GM12872 (cell line): Measurements from ENCODE around the gene SH3PXD2A.

ENCODE experiments used
- CTCF ChIP-seq: IDR thresholded peaks from 3 replicates; pipeline ENCODE4 v1.5.1; 2011; ENCODE audit warnings: low read depth, mild to moderate bottlenecking, low read length, moderate library complexity; ENCODE audit not compliant: insufficient read depth

SH3PXD2A gene

GRCh38 chr10:103855424-103855823, at the start of gene SH3PXD2A:
SH3PXD2A (minus strand) TSS chr10:103855576; CDS start chr10:103855266, 310 bp downstream.
- TF ChIP-seq CTCF, result no peak

GRCh38 chr10:103901299-103901698, 45.9 kb upstream of the SH3PXD2A start:
- TF ChIP-seq CTCF, result no peak

- TF ChIP-seq CTCF, result no peak
These were observed 43.9 kb upstream of the SH3PXD2A start for GRCh38 chr10:103899312-103899711.

- no peak for TF ChIP-seq CTCF
These were observed 41.9 kb upstream of the SH3PXD2A start for GRCh38 chr10:103897241-103897774.

GRCh38 chr10:103896225-103896624, 40.8 kb upstream of the SH3PXD2A start:
- no peak for TF ChIP-seq CTCF

- TF ChIP-seq CTCF, result no peak
These were observed 40.2 kb upstream of the SH3PXD2A start for GRCh38 chr10:103895411-103896186.

GRCh38 chr10:103894441-103894864, 39.1 kb upstream of the SH3PXD2A start:
- TF ChIP-seq CTCF, result no peak
